Naive thymus-derived CD4-positive, alpha-beta T cell (primary cell): ENCODE data around the gene ATP6V0A4. TPM values are rescaled to one million over a fixed set of nuclear protein-coding genes. Genes with fewer than 3 reads are reported as not detected.

Experiments
- ATAC-seq: fragments of 150-1000 bp; cut with Tn5 transposase; 2 replicates; pipeline ENCODE4 v1.10.0; 2021; ENCODE audit warnings: mild to moderate bottlenecking, moderate library complexity
- CTCF ChIA-PET: fragments of 350-600 bp; sonication (Branson Sonifier 250); formaldehyde crosslinking; loops from one replicate; lab custom pipeline; 2021; ENCODE audit warnings: antibody characterized with exemption; lab: Charles Lee
- POLR2A ChIA-PET: fragments of 350-600 bp; sonication (Branson Sonifier 250); formaldehyde crosslinking; loops from one replicate; lab custom pipeline; 2021; ENCODE audit warnings: antibody characterized with exemption, inconsistent platforms; lab: Charles Lee
- DNase-seq, 9 donors: peaks; one replicate each; pipeline versions ENCODE4 v3.0.0 to v3.0.0-alpha.2; 2020 to 2022; ENCODE audit warnings: mixed read lengths in 1 of 9
- H3K27ac ChIP-seq: one replicate; pipeline ENCODE4 v1.7.0; 2013; ENCODE audit warnings: mild to moderate bottlenecking, low read depth, low read length, moderate library complexity
- H3K27me3 ChIP-seq, 2 donors: one replicate each; pipeline ENCODE4 v1.7.0; 2013; ENCODE audit warnings: low read length in 2 of 2, mild to moderate bottlenecking in 2 of 2, moderate library complexity in 2 of 2; ENCODE audit not compliant: control insufficient read depth in 2 of 2, insufficient read depth in 2 of 2
- H3K36me3 ChIP-seq, 3 experiments: 1 replicate in 2 of 3; 2 replicates in 1 of 3; pipeline ENCODE4 v1.7.0; 2013; ENCODE audit warnings: low read length in 3 of 3, mild to moderate bottlenecking in 3 of 3, moderate library complexity in 1 of 3; ENCODE audit not compliant: insufficient read depth in 3 of 3, control insufficient read depth in 2 of 3
- H3K4me1 ChIP-seq, 2 donors: one replicate each; pipeline ENCODE4 v1.7.0; 2013; ENCODE audit warnings: low read length in 2 of 2, mild to moderate bottlenecking in 2 of 2, moderate library complexity in 1 of 2; ENCODE audit not compliant: control insufficient read depth in 2 of 2, insufficient read depth in 2 of 2
- H3K4me3 ChIP-seq: 2 replicates; pipeline ENCODE4 v1.7.0; 2013; ENCODE audit warnings: mild to moderate bottlenecking, low read length
- H3K9me3 ChIP-seq, 3 experiments: 1 replicate in 2 of 3; 2 replicates in 1 of 3; pipeline ENCODE4 v1.7.0; 2013; ENCODE audit warnings: low read length in 3 of 3; ENCODE audit not compliant: control insufficient read depth in 2 of 3
- H3K27ac Mint-ChIP-seq, 9 donors: one replicate each; pipeline ENCODE4 v1.8.0; 2020 to 2022; ENCODE audit warnings: mixed read lengths in 9 of 9, mild to moderate bottlenecking in 8 of 9, moderate library complexity in 5 of 9, inconsistent platforms in 2 of 9
- H3K27me3 Mint-ChIP-seq, 5 donors: one replicate each; pipeline ENCODE4 v1.8.0; 2021 to 2022; ENCODE audit warnings: mixed read lengths in 5 of 5, mild to moderate bottlenecking in 1 of 5
- H3K36me3 Mint-ChIP-seq, 5 donors: one replicate each; pipeline ENCODE4 v1.8.0; 2020 to 2022; ENCODE audit warnings: mixed read lengths in 5 of 5, mild to moderate bottlenecking in 3 of 5, inconsistent platforms in 1 of 5
- H3K4me1 Mint-ChIP-seq, 7 donors: one replicate each; pipeline ENCODE4 v1.8.0; 2020 to 2022; ENCODE audit warnings: mixed read lengths in 7 of 7, mild to moderate bottlenecking in 3 of 7, inconsistent platforms in 1 of 7
- H3K4me3 Mint-ChIP-seq, 10 donors: one replicate each; pipeline ENCODE4 v1.8.0; 2020 to 2022; ENCODE audit warnings: mild to moderate bottlenecking in 10 of 10, mixed read lengths in 10 of 10, moderate library complexity in 6 of 10, inconsistent platforms in 2 of 10
- H3K9me3 Mint-ChIP-seq, 11 donors: one replicate each; pipeline ENCODE4 v1.8.0; 2020 to 2022; ENCODE audit warnings: mixed read lengths in 11 of 11, mild to moderate bottlenecking in 4 of 11, inconsistent platforms in 1 of 11, moderate library complexity in 1 of 11
- intact Hi-C, 2 donors: fragments of 100-400 bp; cut with micrococcal nuclease; formaldehyde crosslinking; loops; one replicate each; pipeline ENCODE4 v1.15.1; 2023
- polyA plus RNA-seq, 2 donors: library from polyadenylated mRNA; unstranded; fragments of 300-500 nt; fragmentation: Illumina TruSeq; gene quantifications; one replicate each; pipeline ENCODE4 v1.2.3, GENCODE V29; 2021
- total RNA-seq, 6 experiments: library from RNA in 5 of 6; stranded (reverse) in 5 of 6; gene quantifications; 1 replicate in 5 of 6; 2 replicates in 1 of 6; pipeline ENCODE4 v1.2.3 and lab custom pipeline; 2021 to 2026

The ATP6V0A4 gene
- total and polyA plus RNA-seq, 7 experiments from 2014 or later, result not detected

GRCh38 chr7:138750473-138750872 is 47.5 kb downstream of the ATP6V0A4 start:
- H3K4me1 ChIP-seq, result peaks cover 22 to 25% of the 10 kb centered on the region in 2 donors
- no peaks in the 10 kb centered on the region for H3K27me3 ChIP-seq
- POLR2A ChIA-PET, result no interaction called here
- peak overlapping the region in 8 of 9 donors; percentile 57 to 99 (median 95) for H3K27ac Mint-ChIP-seq
- no peaks in the 10 kb centered on the region for H3K36me3 ChIP-seq
- no peak overlapping the region for H3K27ac ChIP-seq
- CTCF ChIA-PET, result interaction anchor here (0.6 to 2.4 kb wide), 2 partner anchors 12 to 584 kb away, joined by 3 to 9 read pairs; no protein-coding TSS in a partner anchor
- peaks cover 0 to 4% (median 0%) of the 10 kb centered on the region in 5 donors for H3K27me3 Mint-ChIP-seq
- H3K4me1 Mint-ChIP-seq, result peaks cover 34 to 69% (median 57%) of the 10 kb centered on the region in 7 donors
- no peak for ATAC-seq
- H3K4me3 Mint-ChIP-seq, result no peak overlapping the region
- peaks cover 0 to 7% (median 0%) of the 10 kb centered on the region in 11 donors for H3K9me3 Mint-ChIP-seq
- peaks cover 0 to 2% (median 0%) of the 10 kb centered on the region in 5 donors for H3K36me3 Mint-ChIP-seq
- no peaks in the 10 kb centered on the region for H3K9me3 ChIP-seq
- DNase-seq, result no peak
- no peak overlapping the region for H3K4me3 ChIP-seq
- intact Hi-C loops, result loop anchor here (5.0 to 10.0 kb wide), 10 partner anchors 62 to 1727 kb away; partner anchors contain the start of genes CREB3L2 (in 1 of the 2), MKRN1 (in 1 of the 2) and UBN2 (in 1 of the 2)

GRCh38 chr7:138749960-138750359 is 48.0 kb downstream of the ATP6V0A4 start:
- no peak overlapping the region for H3K27ac ChIP-seq
- no peaks in the 10 kb centered on the region for H3K36me3 ChIP-seq
- Mint-ChIP-seq H3K36me3 (peaks cover 0 to 2% (median 0%) of the 10 kb centered on the region in 5 donors), H3K4me1 (peaks cover 34 to 69% (median 61%) of the 10 kb centered on the region in 7 donors), H3K27me3 (peaks cover 0 to 4% (median 0%) of the 10 kb centered on the region in 5 donors), H3K27ac (peak overlapping the region; percentile 7 to 99 (median 93)), H3K9me3 (peaks cover 0 to 7% (median 0%) of the 10 kb centered on the region in 11 donors), H3K4me3 (peak overlapping the region in 2 of 10 donors; percentile 0 to 62)
- POLR2A ChIA-PET, result no interaction called here
- ATAC-seq, result no peak
- H3K27me3 ChIP-seq, result no peaks in the 10 kb centered on the region
- CTCF ChIA-PET, result interaction anchor here (1.3 to 2.4 kb wide), 2 partner anchors 11 to 20 kb away, joined by 3 to 9 read pairs; no protein-coding TSS in a partner anchor
- H3K4me1 ChIP-seq, result peaks cover 22 to 25% of the 10 kb centered on the region in 2 donors
- intact Hi-C loops, result loop anchor here (5.0 to 10.0 kb wide), 10 partner anchors 62 to 1727 kb away; partner anchors contain the start of genes CREB3L2 (in 1 of the 2), MKRN1 (in 1 of the 2) and UBN2 (in 1 of the 2)
- no peak overlapping the region for H3K4me3 ChIP-seq
- H3K9me3 ChIP-seq, result no peaks in the 10 kb centered on the region
- DNase-seq, result no peak

- Mint-ChIP-seq H3K4me3 (no peak overlapping the region), H3K9me3 (peaks cover 0 to 7% (median 0%) of the 10 kb centered on the region in 11 donors), H3K36me3 (peaks cover 0 to 2% (median 0%) of the 10 kb centered on the region in 5 donors), H3K27ac (peak overlapping the region in 7 of 9 donors; percentile 33 to 99 (median 93)), H3K4me1 (peaks cover 30 to 66% (median 58%) of the 10 kb centered on the region in 7 donors), H3K27me3 (peaks cover 0 to 4% (median 0%) of the 10 kb centered on the region in 5 donors)
- Histone ChIP-seq H3K27me3 (no peaks in the 10 kb centered on the region), H3K36me3 (no peaks in the 10 kb centered on the region), H3K4me1 (peaks cover 19 to 22% of the 10 kb centered on the region in 2 donors), H3K9me3 (no peaks in the 10 kb centered on the region), H3K4me3 (no peak overlapping the region), H3K27ac (no peak overlapping the region)
- intact Hi-C loops, result no loop called here
- ChIA-PET POLR2A (no interaction called here), CTCF (interaction anchor here (1.1 to 1.3 kb wide), 3 partner anchors 10 to 283 kb away, joined by 3 to 6 read pairs (median 4); no protein-coding TSS in a partner anchor)
- DNase-seq (no peak), ATAC-seq (no peak)
Observed at GRCh38 chr7:138748666-138749065, 49.3 kb downstream of the ATP6V0A4 start.

- POLR2A ChIA-PET, result interaction anchor here (0.6 kb wide), 1 partner anchor 1659 kb away, joined by 3 read pairs; no protein-coding TSS in a partner anchor
- Histone ChIP-seq H3K9me3 (no peaks in the 10 kb centered on the region), H3K36me3 (no peaks in the 10 kb centered on the region), H3K4me3 (no peak overlapping the region), H3K4me1 (peaks cover 0 to 4% of the 10 kb centered on the region in 2 donors), H3K27me3 (no peaks in the 10 kb centered on the region), H3K27ac (no peak overlapping the region)
- intact Hi-C loops, result no loop called here
- no peak for DNase-seq
- Mint-ChIP-seq H3K36me3 (no peaks in the 10 kb centered on the region), H3K9me3 (peaks cover 0 to 3% (median 0%) of the 10 kb centered on the region in 11 donors), H3K27me3 (peaks cover 0 to 2% (median 0%) of the 10 kb centered on the region in 5 donors), H3K4me1 (peaks cover 16 to 40% (median 35%) of the 10 kb centered on the region in 7 donors), H3K4me3 (peak overlapping the region in 1 of 10 donors; percentile 12), H3K27ac (no peak overlapping the region)
- no peak for ATAC-seq
- CTCF ChIA-PET, result no interaction called here
Observed at GRCh38 chr7:138746073-138746472, 51.9 kb downstream of the ATP6V0A4 start.

- Histone ChIP-seq H3K9me3 (no peaks in the 10 kb centered on the region), H3K4me3 (no peak overlapping the region), H3K27ac (no peak overlapping the region), H3K4me1 (peaks cover 0 to 1% of the 10 kb centered on the region in 2 donors), H3K27me3 (no peaks in the 10 kb centered on the region), H3K36me3 (no peaks in the 10 kb centered on the region)
- DNase-seq (peak in 1 of 9 donors; percentile 16), ATAC-seq (no peak)
- Mint-ChIP-seq H3K36me3 (no peaks in the 10 kb centered on the region), H3K27ac (peak overlapping the region in 2 of 9 donors; percentile 55 to 66), H3K27me3 (no peaks in the 10 kb centered on the region), H3K4me1 (peaks cover 7 to 31% (median 26%) of the 10 kb centered on the region in 7 donors), H3K4me3 (no peak overlapping the region), H3K9me3 (no peaks in the 10 kb centered on the region)
- ChIA-PET CTCF (no interaction called here), POLR2A (no interaction called here)
- intact Hi-C loops, result no loop called here
Observed at GRCh38 chr7:138745189-138745588, 52.8 kb downstream of the ATP6V0A4 start.

GRCh38 chr7:138741453-138741735 is 56.6 kb downstream of the ATP6V0A4 start:
- no peaks in the 10 kb centered on the region for H3K36me3 ChIP-seq
- ChIA-PET POLR2A (no interaction called here), CTCF (interaction anchor here (1.4 kb wide), 1 partner anchor 14 kb away, joined by 4 read pairs; no protein-coding TSS in a partner anchor)
- no peaks in the 10 kb centered on the region for H3K27me3 Mint-ChIP-seq
- H3K4me1 ChIP-seq, result no peaks in the 10 kb centered on the region
- H3K9me3 ChIP-seq, result no peaks in the 10 kb centered on the region
- no peaks in the 10 kb centered on the region for H3K36me3 Mint-ChIP-seq
- no peak overlapping the region for H3K27ac ChIP-seq
- H3K9me3 Mint-ChIP-seq, result peaks cover 0 to 4% (median 0%) of the 10 kb centered on the region in 11 donors
- H3K4me3 ChIP-seq, result no peak overlapping the region
- no peak overlapping the region for H3K4me3 Mint-ChIP-seq
- H3K4me1 Mint-ChIP-seq, result peaks cover 4 to 17% (median 13%) of the 10 kb centered on the region in 7 donors
- H3K27me3 ChIP-seq, result no peaks in the 10 kb centered on the region
- no peak overlapping the region for H3K27ac Mint-ChIP-seq
- peak; percentile 6 for ATAC-seq
- DNase-seq, result no peak
- intact Hi-C loops, result no loop called here
